ENCODE data around the gene BIRC5. TPM values are rescaled to one million over a fixed set of nuclear protein-coding genes. Genes with fewer than 3 reads are reported as not detected.

The BIRC5 gene
- polyA plus RNA-seq, 1 donor (not counting 4 experiments of a cell fraction or from before 2014, with no cell fraction given), result 11.5 TPM

- FAIRE-seq, result no peak
- H3K27me3 ChIP-seq (ENCODE audit: control insufficient read depth, extremely low read depth, insufficient read depth, low read length), result peaks cover 18% of the 10 kb centered on the region
- no peaks in the 10 kb centered on the region for H3K9me3 ChIP-seq (ENCODE audit: control insufficient read depth, low read depth, low read length)
- dilution Hi-C loops (cut with MboI; ENCODE audit: extremely low pct_ligation_motif_present, low sequenced_read_pairs), result no loop called here
- H3K4me2 ChIP-seq (ENCODE audit: control insufficient read depth, extremely low read depth, insufficient read depth, low read depth, low read length), result no peak overlapping the region
- no peaks in the 10 kb centered on the region for H4K20me1 ChIP-seq (ENCODE audit: control insufficient read depth, extremely low read depth, insufficient read depth, low read length)
- DNase-seq (ENCODE audit: low read depth, low spot score), result no peak
- no peaks in the 10 kb centered on the region for H3K9me1 ChIP-seq (ENCODE audit: control insufficient read depth, extremely low read depth, insufficient read depth, low read length)
- no peak overlapping the region for H3K27ac ChIP-seq (ENCODE audit: control insufficient read depth, insufficient read depth, low read length)
- TF ChIP-seq, protein P1, sequence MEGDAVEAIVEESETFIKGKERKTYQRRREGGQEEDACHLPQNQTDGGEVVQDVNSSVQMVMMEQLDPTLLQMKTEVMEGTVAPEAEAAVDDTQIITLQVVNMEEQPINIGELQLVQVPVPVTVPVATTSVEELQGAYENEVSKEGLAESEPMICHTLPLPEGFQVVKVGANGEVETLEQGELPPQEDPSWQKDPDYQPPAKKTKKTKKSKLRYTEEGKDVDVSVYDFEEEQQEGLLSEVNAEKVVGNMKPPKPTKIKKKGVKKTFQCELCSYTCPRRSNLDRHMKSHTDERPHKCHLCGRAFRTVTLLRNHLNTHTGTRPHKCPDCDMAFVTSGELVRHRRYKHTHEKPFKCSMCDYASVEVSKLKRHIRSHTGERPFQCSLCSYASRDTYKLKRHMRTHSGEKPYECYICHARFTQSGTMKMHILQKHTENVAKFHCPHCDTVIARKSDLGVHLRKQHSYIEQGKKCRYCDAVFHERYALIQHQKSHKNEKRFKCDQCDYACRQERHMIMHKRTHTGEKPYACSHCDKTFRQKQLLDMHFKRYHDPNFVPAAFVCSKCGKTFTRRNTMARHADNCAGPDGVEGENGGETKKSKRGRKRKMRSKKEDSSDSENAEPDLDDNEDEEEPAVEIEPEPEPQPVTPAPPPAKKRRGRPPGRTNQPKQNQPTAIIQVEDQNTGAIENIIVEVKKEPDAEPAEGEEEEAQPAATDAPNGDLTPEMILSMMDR (optimal IDR thresholded peaks at IDR 0.05 in 1 of 3, IDR thresholded peaks at IDR 0.05 in 1 of 3, conservative IDR thresholded peaks at IDR 0.05 in 1 of 3; ENCODE audit: extremely low read depth in 1 of 3, insufficient read depth in 2 of 3, low read length in 3 of 3), result no peak
- TF ChIP-seq EZH2 (IDR thresholded peaks at IDR 0.05; ENCODE audit: low read length), result no peak
- no peaks in the 10 kb centered on the region for H3K4me1 ChIP-seq (ENCODE audit: control insufficient read depth, extremely low read depth, insufficient read depth, low read length)
- H3K4me3 ChIP-seq (ENCODE audit: control insufficient read depth in 2 of 3, extremely low read depth in 1 of 3, insufficient read depth in 2 of 3, low read depth in 1 of 3, low read length in 3 of 3), result no peak overlapping the region
- peaks cover 0 to 19% of the 10 kb centered on the region in 2 experiments for H3K36me3 ChIP-seq (ENCODE audit: control insufficient read depth in 2 of 2, extremely low read depth in 1 of 2, insufficient read depth in 2 of 2, low read length in 2 of 2)
- H2AFZ ChIP-seq (ENCODE audit: control insufficient read depth, low read length), result no peak overlapping the region
- no peaks in the 10 kb centered on the region for H3K79me2 ChIP-seq (ENCODE audit: control insufficient read depth, insufficient read depth, low read length)
- H3K9ac ChIP-seq (ENCODE audit: control insufficient read depth, extremely low read depth, insufficient read depth, low read length), result no peak overlapping the region
Observed at GRCh38 chr17:78226759-78227454, 12.9 kb downstream of the BIRC5 start.

DNA sequence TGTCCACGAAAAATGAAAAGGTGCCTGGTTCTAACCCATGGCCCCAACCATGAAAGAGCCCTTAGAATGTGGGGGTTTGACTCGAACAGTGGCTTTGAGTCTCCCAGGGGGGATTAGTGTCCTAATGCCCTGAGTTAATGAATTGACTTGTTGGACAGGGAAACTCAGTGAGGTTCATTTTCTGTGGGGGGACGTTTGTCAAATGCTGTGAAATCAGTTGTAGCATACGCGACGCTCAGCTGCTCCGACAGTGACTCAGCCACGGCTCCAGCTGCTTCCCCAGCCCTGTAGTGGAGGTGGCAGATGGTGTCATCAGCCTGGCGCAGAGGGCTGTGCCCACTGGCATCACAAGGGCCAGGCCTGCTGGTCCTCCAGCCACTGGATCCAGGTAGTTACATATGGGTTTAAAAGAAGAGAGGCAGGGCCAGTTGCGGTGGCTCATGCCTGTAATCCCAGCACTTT lies 13.4 kb downstream of the BIRC5 start:
- DNase-seq (ENCODE audit: low read depth, low spot score), result no peak
- H3K4me1 ChIP-seq (ENCODE audit: control insufficient read depth, extremely low read depth, insufficient read depth, low read length), result no peaks in the 10 kb centered on the region
- H3K79me2 ChIP-seq (ENCODE audit: control insufficient read depth, insufficient read depth, low read length), result no peaks in the 10 kb centered on the region
- dilution Hi-C loops (cut with MboI; ENCODE audit: extremely low pct_ligation_motif_present, low sequenced_read_pairs), result no loop called here
- no peaks in the 10 kb centered on the region for H4K20me1 ChIP-seq (ENCODE audit: control insufficient read depth, extremely low read depth, insufficient read depth, low read length)
- TF ChIP-seq, protein P1 (optimal IDR thresholded peaks at IDR 0.05 in 1 of 3, IDR thresholded peaks at IDR 0.05 in 1 of 3, conservative IDR thresholded peaks at IDR 0.05 in 1 of 3; ENCODE audit: extremely low read depth in 1 of 3, insufficient read depth in 2 of 3, low read length in 3 of 3), result no peak
- H3K27ac ChIP-seq (ENCODE audit: control insufficient read depth, insufficient read depth, low read length), result no peak overlapping the region
- H3K9ac ChIP-seq (ENCODE audit: control insufficient read depth, extremely low read depth, insufficient read depth, low read length), result no peak overlapping the region
- no peak overlapping the region for H3K4me3 ChIP-seq (ENCODE audit: control insufficient read depth in 2 of 3, extremely low read depth in 1 of 3, insufficient read depth in 2 of 3, low read depth in 1 of 3, low read length in 3 of 3)
- H3K9me1 ChIP-seq (ENCODE audit: control insufficient read depth, extremely low read depth, insufficient read depth, low read length), result no peaks in the 10 kb centered on the region
- H3K27me3 ChIP-seq (ENCODE audit: control insufficient read depth, extremely low read depth, insufficient read depth, low read length), result peaks cover 24% of the 10 kb centered on the region
- H3K4me2 ChIP-seq (ENCODE audit: control insufficient read depth, extremely low read depth, insufficient read depth, low read depth, low read length), result no peak overlapping the region
- FAIRE-seq, result no peak
- peaks cover 0 to 19% of the 10 kb centered on the region in 2 experiments for H3K36me3 ChIP-seq (ENCODE audit: control insufficient read depth in 2 of 2, extremely low read depth in 1 of 2, insufficient read depth in 2 of 2, low read length in 2 of 2)
- no peaks in the 10 kb centered on the region for H3K9me3 ChIP-seq (ENCODE audit: control insufficient read depth, low read depth, low read length)
- H2AFZ ChIP-seq (ENCODE audit: control insufficient read depth, low read length), result no peak overlapping the region

Data from keratinocyte (primary cell).